ENCODE data around the gene RFC4. TPM values are rescaled to one million over a fixed set of nuclear protein-coding genes. Genes with fewer than 3 reads are reported as not detected.
A peak's percentile ranks its signal among the peaks of the same experiment; 100 is the strongest.
"Not testable (repeated sequence)": the region's sequence is repeated elsewhere in the genome, so short reads cannot be mapped to it uniquely, and the experiment has no call there.

The RFC4 gene, protein sequence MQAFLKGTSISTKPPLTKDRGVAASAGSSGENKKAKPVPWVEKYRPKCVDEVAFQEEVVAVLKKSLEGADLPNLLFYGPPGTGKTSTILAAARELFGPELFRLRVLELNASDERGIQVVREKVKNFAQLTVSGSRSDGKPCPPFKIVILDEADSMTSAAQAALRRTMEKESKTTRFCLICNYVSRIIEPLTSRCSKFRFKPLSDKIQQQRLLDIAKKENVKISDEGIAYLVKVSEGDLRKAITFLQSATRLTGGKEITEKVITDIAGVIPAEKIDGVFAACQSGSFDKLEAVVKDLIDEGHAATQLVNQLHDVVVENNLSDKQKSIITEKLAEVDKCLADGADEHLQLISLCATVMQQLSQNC
- total RNA-seq = 10 to 100 TPM; 13.6 to 17.3 TPM

DNA sequence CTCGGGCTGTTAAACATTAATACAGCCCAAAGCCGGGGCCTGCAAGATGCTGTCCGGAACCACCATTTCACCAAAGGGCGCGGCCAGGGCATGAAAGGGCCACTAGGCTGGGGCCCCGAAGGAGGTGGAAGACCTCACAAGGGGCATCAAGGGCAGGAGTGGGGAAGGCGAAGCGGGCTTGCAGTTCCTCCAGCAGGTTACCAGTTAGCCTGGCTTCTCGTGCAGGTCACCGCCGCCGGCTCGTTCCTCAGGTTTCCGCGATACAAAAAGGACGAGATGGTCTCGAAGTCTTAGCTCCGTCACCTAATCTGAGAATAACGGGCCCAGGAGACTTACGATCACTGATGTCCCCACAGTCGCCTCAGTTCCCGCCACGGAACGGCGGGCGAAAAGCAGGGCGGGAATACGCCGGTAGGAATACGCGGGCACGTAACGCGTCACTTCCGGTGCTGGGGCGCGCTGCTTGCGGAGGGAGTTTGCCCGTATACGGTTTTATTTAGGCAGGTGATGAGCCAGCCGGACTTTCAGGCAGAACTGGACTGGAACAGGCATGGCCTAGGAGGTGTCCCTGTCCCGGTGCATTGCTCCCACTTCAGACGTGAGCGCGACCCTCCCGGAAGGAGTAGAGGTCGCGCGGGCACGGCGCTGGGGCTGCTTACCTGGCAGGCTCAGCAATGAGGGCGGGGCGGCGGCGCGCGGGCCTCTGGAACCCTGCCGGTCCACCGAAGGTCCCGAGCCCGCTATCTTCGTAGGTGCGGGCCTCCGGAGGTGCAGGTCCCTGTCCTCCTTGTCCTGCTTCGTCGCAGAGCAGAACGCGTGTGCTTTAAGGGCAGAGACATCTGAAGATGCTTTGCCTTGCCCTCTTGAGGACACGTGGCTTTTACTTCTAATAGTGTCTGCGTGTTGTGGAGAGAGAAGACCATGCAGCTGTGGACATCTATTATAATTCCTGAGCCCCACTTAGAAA lies at the start of gene RFC4:
TSS of gene RFC4 (minus strand) at position 394 of the 967 bp plus-strand sequence. CDS start 1,769 bp downstream, outside the sequence.
- Histone ChIP-seq H3K27me3 (replicated peaks; ENCODE audit: insufficient read depth) (no peaks in the 10 kb centered on the region), H3K9me3 (no peaks in the 10 kb centered on the region), H3K4me1 (replicated peaks) (no peaks in the 10 kb centered on the region), H3K27ac (peak within 1 kb of the TSS; percentile 89 to 94), H3K36me3 (no peaks in the 10 kb centered on the region), H3K4me3 (peak within 1 kb of the TSS; percentile 63 to 64)
- WGBS = under 1% methylated on average over 68 of the region's 70 CpGs
- peak; percentile 84 for DNase-seq (ENCODE audit: low spot score)
- TF ChIP-seq, protein P1, sequence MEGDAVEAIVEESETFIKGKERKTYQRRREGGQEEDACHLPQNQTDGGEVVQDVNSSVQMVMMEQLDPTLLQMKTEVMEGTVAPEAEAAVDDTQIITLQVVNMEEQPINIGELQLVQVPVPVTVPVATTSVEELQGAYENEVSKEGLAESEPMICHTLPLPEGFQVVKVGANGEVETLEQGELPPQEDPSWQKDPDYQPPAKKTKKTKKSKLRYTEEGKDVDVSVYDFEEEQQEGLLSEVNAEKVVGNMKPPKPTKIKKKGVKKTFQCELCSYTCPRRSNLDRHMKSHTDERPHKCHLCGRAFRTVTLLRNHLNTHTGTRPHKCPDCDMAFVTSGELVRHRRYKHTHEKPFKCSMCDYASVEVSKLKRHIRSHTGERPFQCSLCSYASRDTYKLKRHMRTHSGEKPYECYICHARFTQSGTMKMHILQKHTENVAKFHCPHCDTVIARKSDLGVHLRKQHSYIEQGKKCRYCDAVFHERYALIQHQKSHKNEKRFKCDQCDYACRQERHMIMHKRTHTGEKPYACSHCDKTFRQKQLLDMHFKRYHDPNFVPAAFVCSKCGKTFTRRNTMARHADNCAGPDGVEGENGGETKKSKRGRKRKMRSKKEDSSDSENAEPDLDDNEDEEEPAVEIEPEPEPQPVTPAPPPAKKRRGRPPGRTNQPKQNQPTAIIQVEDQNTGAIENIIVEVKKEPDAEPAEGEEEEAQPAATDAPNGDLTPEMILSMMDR (IDR thresholded peaks at IDR 0.05) = no peak
- TF ChIP-seq POLR2AphosphoS5 (IDR thresholded peaks at IDR 0.05) (peak; percentile 96), POLR2A (IDR thresholded peaks at IDR 0.05) (peak; percentile 37)
- intact Hi-C loops (cut with DNase I) = loop anchor here (2.0 kb wide), 1 partner anchor 24 kb away; the partner anchor contains the start of gene EIF4A2

DNA sequence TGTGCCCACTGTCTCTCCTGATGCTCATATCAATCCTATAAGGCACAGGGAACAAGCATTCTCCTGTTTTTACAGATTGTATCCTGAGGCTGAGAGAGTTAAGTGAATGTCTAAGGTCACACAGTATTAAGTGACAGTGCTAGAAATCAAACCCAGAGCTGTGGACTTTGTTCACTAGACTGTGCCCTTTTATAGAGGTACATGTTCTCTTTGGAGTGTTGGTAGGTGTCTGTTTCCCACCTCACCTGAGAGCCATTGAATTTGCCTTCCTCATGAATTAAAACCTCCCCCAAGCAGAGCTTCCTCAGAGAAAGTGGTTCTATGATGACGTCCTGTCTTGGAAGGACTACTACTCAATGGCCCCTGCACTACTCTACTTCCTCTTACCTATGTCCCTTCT lies 48.7 kb upstream of the RFC4 start:
- no peaks in the 10 kb centered on the region for H3K36me3 ChIP-seq
- H3K4me1 ChIP-seq (replicated peaks) = no peaks in the 10 kb centered on the region
- H3K27ac ChIP-seq = no peak overlapping the region
- H3K27me3 ChIP-seq (replicated peaks; ENCODE audit: insufficient read depth) = no peaks in the 10 kb centered on the region
- no peaks in the 10 kb centered on the region for H3K9me3 ChIP-seq
- H3K4me3 ChIP-seq = no peak overlapping the region
- no peak for DNase-seq (ENCODE audit: low spot score)
- WGBS = 0% methylated on average over 1 of the region's 1 CpG
- intact Hi-C loops (cut with DNase I) = loop anchor here (5.0 kb wide), 1 partner anchor 307 kb away; no protein-coding TSS in a partner anchor
- TF ChIP-seq, protein P1 (IDR thresholded peaks at IDR 0.05) = no peak
- TF ChIP-seq POLR2A (IDR thresholded peaks at IDR 0.05) (no peak), POLR2AphosphoS5 (IDR thresholded peaks at IDR 0.05) (no peak)

DNA sequence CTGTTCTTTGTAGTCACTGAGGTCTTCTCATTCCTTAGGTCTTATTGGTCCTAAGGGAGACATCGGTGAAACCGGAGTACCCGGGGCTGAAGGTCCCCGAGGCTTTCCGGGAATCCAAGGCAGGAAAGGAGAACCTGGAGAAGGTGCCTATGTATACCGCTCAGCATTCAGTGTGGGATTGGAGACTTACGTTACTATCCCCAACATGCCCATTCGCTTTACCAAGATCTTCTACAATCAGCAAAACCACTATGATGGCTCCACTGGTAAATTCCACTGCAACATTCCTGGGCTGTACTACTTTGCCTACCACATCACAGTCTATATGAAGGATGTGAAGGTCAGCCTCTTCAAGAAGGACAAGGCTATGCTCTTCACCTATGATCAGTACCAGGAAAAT lies 47.9 kb upstream of the RFC4 start:
- 92% methylated on average over 8 of the region's 8 CpGs for WGBS
- Histone ChIP-seq H3K4me3 (no peak overlapping the region), H3K9me3 (no peaks in the 10 kb centered on the region), H3K36me3 (no peaks in the 10 kb centered on the region), H3K27me3 (replicated peaks; ENCODE audit: insufficient read depth) (no peaks in the 10 kb centered on the region), H3K27ac (no peak overlapping the region), H3K4me1 (replicated peaks) (no peaks in the 10 kb centered on the region)
- TF ChIP-seq, protein P1 (IDR thresholded peaks at IDR 0.05) = no peak
- no peak for TF ChIP-seq POLR2A (IDR thresholded peaks at IDR 0.05)
- no peak for TF ChIP-seq POLR2AphosphoS5 (IDR thresholded peaks at IDR 0.05)
- intact Hi-C loops (cut with DNase I) = loop anchor here (5.0 kb wide), 1 partner anchor 308 kb away; no protein-coding TSS in a partner anchor
- DNase-seq (ENCODE audit: low spot score) = no peak

DNA sequence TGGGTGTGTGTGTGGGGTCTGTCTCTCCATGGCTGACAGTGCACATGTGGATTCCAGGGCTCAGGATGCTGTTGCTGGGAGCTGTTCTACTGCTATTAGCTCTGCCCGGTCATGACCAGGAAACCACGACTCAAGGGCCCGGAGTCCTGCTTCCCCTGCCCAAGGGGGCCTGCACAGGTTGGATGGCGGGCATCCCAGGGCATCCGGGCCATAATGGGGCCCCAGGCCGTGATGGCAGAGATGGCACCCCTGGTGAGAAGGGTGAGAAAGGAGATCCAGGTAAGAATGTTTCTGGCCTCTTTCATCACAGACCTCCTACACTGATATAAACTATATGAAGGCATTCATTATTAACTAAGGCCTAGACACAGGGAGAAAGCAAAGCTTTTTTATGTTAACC lies 46.7 kb upstream of the RFC4 start:
- Histone ChIP-seq H3K36me3 (no peaks in the 10 kb centered on the region), H3K4me3 (no peak overlapping the region), H3K4me1 (replicated peaks) (no peaks in the 10 kb centered on the region), H3K27me3 (replicated peaks; ENCODE audit: insufficient read depth) (no peaks in the 10 kb centered on the region), H3K27ac (no peak overlapping the region), H3K9me3 (no peaks in the 10 kb centered on the region)
- 93% methylated on average over 6 of the region's 6 CpGs for WGBS
- intact Hi-C loops (cut with DNase I) = loop anchor here (5.0 kb wide), 1 partner anchor 309 kb away; no protein-coding TSS in a partner anchor
- no peak for DNase-seq (ENCODE audit: low spot score)
- TF ChIP-seq, protein P1 (IDR thresholded peaks at IDR 0.05) = no peak
- TF ChIP-seq POLR2AphosphoS5 (IDR thresholded peaks at IDR 0.05) (no peak), POLR2A (IDR thresholded peaks at IDR 0.05) (no peak)

DNA sequence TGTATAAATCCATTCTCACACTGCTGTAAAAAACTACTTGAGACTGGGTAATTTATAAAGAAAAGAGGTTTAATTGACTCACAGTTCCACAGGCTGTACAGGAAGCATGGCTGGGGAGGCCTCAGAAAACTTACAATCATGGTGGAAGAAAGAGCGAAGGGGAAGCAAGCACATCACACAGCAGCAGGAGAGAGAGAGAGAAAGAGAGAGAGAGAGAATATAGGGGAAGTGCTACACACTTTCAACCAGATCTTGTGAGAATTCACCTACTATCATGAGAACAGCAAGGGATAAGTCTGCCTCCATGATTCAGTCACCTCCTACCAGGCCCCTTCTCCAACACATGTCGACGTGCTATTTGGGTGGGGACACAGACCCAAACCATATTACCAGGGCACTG lies 45.6 kb upstream of the RFC4 start:
- intact Hi-C loops (cut with DNase I) = loop anchor here (5.0 kb wide), 1 partner anchor 310 kb away; no protein-coding TSS in a partner anchor
- not testable (repeated sequence) for H3K4me1 ChIP-seq (replicated peaks); H3K27ac ChIP-seq; H3K27me3 ChIP-seq (replicated peaks; ENCODE audit: insufficient read depth); H3K9me3 ChIP-seq; DNase-seq (ENCODE audit: low spot score); H3K4me3 ChIP-seq; H3K36me3 ChIP-seq
- 98% methylated on average over 3 of the region's 3 CpGs for whole genome bisulfite sequencing
